Rectal smooth muscle tissue (tissue), 1 donor: Measurements from ENCODE around the gene ICA1L.

Experiments used
- H3K27ac ChIP-seq: one replicate; pipeline ENCODE4 v1.7.0; 2013; ENCODE audit warnings: low read depth, low read length, inconsistent platforms
- H3K27me3 ChIP-seq: one replicate; pipeline ENCODE4 v1.7.0; 2013; ENCODE audit warnings: low read length; ENCODE audit not compliant: control insufficient read depth, insufficient read depth
- H3K36me3 ChIP-seq: one replicate; pipeline ENCODE4 v1.7.0; 2013; ENCODE audit warnings: low read length; ENCODE audit not compliant: control insufficient read depth, insufficient read depth
- H3K4me1 ChIP-seq: one replicate; pipeline ENCODE4 v1.7.0; 2013; ENCODE audit warnings: low read length; ENCODE audit not compliant: control insufficient read depth, insufficient read depth
- H3K4me3 ChIP-seq: one replicate; pipeline ENCODE4 v1.7.0; 2013; ENCODE audit warnings: low read length
- H3K9ac ChIP-seq: one replicate; pipeline ENCODE4 v1.7.0; 2013; ENCODE audit warnings: low read length

The ICA1L gene

DNA sequence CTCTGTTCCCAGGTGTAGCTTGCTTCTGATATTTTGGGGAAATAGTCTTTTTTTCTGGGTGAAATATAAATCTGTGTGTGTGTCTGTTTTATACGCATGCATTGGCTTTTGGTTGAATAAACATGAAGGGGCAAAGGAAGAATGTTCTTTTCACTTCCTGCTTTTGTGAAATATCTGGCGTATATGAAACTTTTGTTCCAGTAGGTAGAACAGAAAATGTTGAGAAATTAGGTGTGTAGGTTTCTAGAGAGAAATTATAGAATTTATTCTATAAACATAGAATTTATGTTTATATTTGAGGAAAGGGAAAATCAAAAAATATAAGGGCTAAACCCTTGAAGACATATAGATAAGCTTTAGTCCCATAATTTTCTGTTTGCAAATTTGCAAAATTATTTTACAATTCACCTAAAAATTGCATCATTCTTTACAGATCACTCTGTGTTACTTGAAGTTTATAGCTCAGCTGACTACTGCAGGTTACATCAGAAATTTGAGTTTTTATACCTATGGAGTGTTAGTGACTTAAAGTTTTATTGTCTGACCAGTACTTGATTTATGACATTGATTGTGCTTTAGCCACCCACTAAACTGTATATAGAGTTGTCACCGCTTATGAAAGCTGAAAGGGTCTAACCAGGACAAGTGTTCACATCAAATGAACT, 120.7 kb downstream of the ICA1L start:
- Histone ChIP-seq H3K27ac (no peak overlapping the region), H3K36me3 (no peaks in the 10 kb centered on the region), H3K9ac (no peak overlapping the region), H3K4me1 (no peaks in the 10 kb centered on the region), H3K4me3 (no peak overlapping the region), H3K27me3 (no peaks in the 10 kb centered on the region)

DNA sequence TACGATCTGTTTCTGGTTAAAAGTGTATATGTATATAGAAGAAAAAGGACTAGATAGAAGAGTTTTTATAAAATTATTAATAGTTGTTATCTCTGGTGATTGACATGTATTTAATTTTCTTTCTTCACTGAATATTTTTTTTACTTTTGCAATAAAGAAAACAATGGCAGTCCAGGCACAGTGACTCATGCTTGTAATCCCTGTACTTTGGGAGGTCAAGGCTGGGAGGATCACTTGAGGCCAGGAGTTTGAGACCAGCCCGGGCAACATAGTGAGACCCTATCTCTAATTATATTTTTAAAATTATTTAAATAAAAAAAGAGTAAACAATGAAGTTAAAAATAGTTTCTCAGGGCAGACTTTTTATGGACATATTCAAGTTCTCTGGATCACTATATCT, 122.1 kb downstream of the ICA1L start:
- Histone ChIP-seq H3K36me3 (no peaks in the 10 kb centered on the region), H3K9ac (no peak overlapping the region), H3K27me3 (no peaks in the 10 kb centered on the region), H3K27ac (no peak overlapping the region), H3K4me1 (no peaks in the 10 kb centered on the region), H3K4me3 (no peak overlapping the region)

GRCh38 chr2:202743613-202744012, 128.0 kb downstream of the ICA1L start:
- no peak overlapping the region for H3K27ac ChIP-seq
- peaks cover 2% of the 10 kb centered on the region for H3K36me3 ChIP-seq
- H3K27me3 ChIP-seq = no peaks in the 10 kb centered on the region
- H3K4me1 ChIP-seq = no peaks in the 10 kb centered on the region
- H3K9ac ChIP-seq = no peak overlapping the region
- no peak overlapping the region for H3K4me3 ChIP-seq

- Histone ChIP-seq H3K27ac (no peak overlapping the region), H3K4me3 (no peak overlapping the region), H3K36me3 (no peaks in the 10 kb centered on the region), H3K4me1 (no peaks in the 10 kb centered on the region), H3K27me3 (no peaks in the 10 kb centered on the region), H3K9ac (no peak overlapping the region)
These were observed 134.7 kb downstream of the ICA1L start for GRCh38 chr2:202736826-202737225.

DNA sequence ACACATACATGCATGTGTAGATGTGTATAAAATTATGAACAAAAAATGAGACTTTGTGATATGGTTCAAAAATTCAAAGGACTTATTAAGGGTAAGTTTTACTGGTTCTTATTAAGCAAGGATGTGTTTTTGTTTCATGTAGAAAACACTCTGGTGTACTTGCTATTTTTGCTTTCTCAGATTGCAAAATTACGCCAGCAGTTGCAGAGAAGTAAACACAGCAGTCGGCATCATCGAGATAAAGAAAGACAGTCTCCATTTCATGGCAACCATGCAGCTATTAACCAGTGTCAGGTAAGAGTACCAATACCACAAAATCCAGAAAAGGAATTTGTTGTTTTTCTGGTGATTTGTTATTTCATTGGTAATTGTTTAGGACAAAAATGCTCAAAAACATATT, 145.5 kb downstream of the ICA1L start:
- Histone ChIP-seq H3K27ac (no peak overlapping the region), H3K36me3 (no peaks in the 10 kb centered on the region), H3K27me3 (no peaks in the 10 kb centered on the region)

DNA sequence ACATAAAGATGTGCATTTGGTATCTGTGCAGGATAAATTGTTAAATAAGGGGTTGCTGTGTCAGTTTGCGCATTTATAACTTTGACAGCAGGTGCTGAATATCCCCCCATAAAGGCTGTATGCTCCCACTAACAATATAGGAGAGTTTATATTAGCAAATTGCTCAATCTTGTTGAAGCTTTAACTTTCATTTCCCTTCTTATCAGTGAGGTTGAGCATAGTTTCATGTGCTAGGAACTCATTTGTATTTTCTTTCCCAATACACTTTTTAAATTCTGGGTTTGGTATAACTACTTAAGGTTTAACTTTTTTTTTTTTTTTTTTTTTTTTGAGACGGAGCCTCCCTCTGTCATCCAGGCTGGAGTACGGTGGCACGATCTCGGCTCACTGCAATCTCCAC, 147.8 kb downstream of the ICA1L start:
- no peak overlapping the region for H3K9ac ChIP-seq
- H3K27ac ChIP-seq = no peak overlapping the region
- no peaks in the 10 kb centered on the region for H3K36me3 ChIP-seq
- no peak overlapping the region for H3K4me3 ChIP-seq
- H3K4me1 ChIP-seq = no peaks in the 10 kb centered on the region
- H3K27me3 ChIP-seq = no peaks in the 10 kb centered on the region

More for the DNA sequence above, 145.5 kb downstream of the ICA1L start:
- Histone ChIP-seq H3K4me1 (no peaks in the 10 kb centered on the region), H3K9ac (no peak overlapping the region), H3K4me3 (no peak overlapping the region)
